HepG2 (cell line): Measurements from ENCODE around the gene GYPA. TPM values are rescaled to one million over a fixed set of nuclear protein-coding genes. Genes with fewer than 3 reads are reported as not detected.
"Not testable (repeated sequence)": the region's sequence is repeated elsewhere in the genome, so short reads cannot be mapped to it uniquely, and the experiment has no call there.

ENCODE experiments used
- ATAC-seq: fragments of 200-7000 bp; cut with Tn5 transposase; 3 replicates; pipeline ENCODE4 v1.9.1; 2020; ENCODE audit warnings: mild to moderate bottlenecking, moderate library complexity
- BruUV-seq: library from RNA; stranded (reverse); fragments of 400-500 nt; replicated peaks from 2 replicates; lab custom pipeline; 2021; lab: Mats Ljungman, UMichigan
- CTCF ChIA-PET: fragments of 300-600 bp; formaldehyde crosslinking; extraction: SDS; loops from one replicate; lab custom pipeline; 2021; ENCODE audit warnings: low total read pairs, inconsistent platforms, low intra/inter-chr PET ratio; lab: Yijun Ruan, JAX
- POLR2A ChIA-PET: fragments of 350-600 bp; sonication (Branson Sonifier 250); formaldehyde crosslinking; loops from one replicate; lab custom pipeline; 2020; ENCODE audit warnings: antibody characterized with exemption, inconsistent platforms; lab: Yijun Ruan, JAX
- DNase-seq: peaks from one replicate; pipeline ENCODE4 v3.0.0-alpha.2; 2015; ENCODE audit warnings: low spot score
- FAIRE-seq: peaks from 3 replicates; lab custom pipeline; 2011; peaks lifted over from hg19 to GRCh38; lab: Jason Lieb, UNC
- H2AFZ ChIP-seq: one replicate; pipeline ENCODE4 v1.6.1; 2011; ENCODE audit warnings: low read length, inconsistent platforms
- H3K27ac ChIP-seq: fragments of 300-600 bp; 3 replicates; pipeline ENCODE4 v1.8.0; 2011; ENCODE audit warnings: mixed run types, mild to moderate bottlenecking, mixed read lengths, low read length, inconsistent platforms; ENCODE audit not compliant: insufficient read depth; ENCODE audit errors: extremely low read length
- H3K27me3 ChIP-seq, 2 experiments: fragments of 200-600 bp in 1 of 2; 2 replicates in 1 of 2; 3 replicates in 1 of 2; pipeline versions ENCODE4 v1.6.0 to v1.8.0; 2011; ENCODE audit warnings: low read length in 2 of 2, mild to moderate bottlenecking in 2 of 2, moderate library complexity in 2 of 2, inconsistent platforms in 1 of 2; ENCODE audit not compliant: insufficient read depth in 2 of 2, control insufficient read depth in 1 of 2
- H3K36me3 ChIP-seq, 2 experiments: fragments of 200-600 bp in 1 of 2; replicated peaks in 1 of 2; 2 replicates in 1 of 2; 3 replicates in 1 of 2; pipeline versions ENCODE4 v1.5.1 to v1.8.0; 2011; ENCODE audit warnings: low read length in 2 of 2, inconsistent platforms in 1 of 2; ENCODE audit not compliant: insufficient read depth in 2 of 2, control insufficient read depth in 1 of 2
- H3K4me1 ChIP-seq: 2 replicates; pipeline ENCODE4 v1.5.1; 2012; ENCODE audit warnings: low read length, inconsistent platforms; ENCODE audit not compliant: insufficient read depth
- H3K4me2 ChIP-seq: 2 replicates; pipeline ENCODE4 v1.6.0; 2011; ENCODE audit warnings: low read depth, low read length, inconsistent platforms
- H3K4me3 ChIP-seq, 3 experiments: fragments of 200-600 bp in 1 of 3; sonication (generic), shearing (Covaris generic) in 1 of 3; replicated peaks in 1 of 3; 2 replicates each; pipeline ENCODE4 v1.5.1; 2011 to 2016; ENCODE audit warnings: low read length in 3 of 3, inconsistent platforms in 2 of 3, low read depth in 2 of 3, mild to moderate bottlenecking in 2 of 3, control low read depth in 1 of 3, mixed read lengths in 1 of 3; ENCODE audit not compliant: insufficient read depth in 1 of 3
- H3K79me2 ChIP-seq: one replicate; pipeline ENCODE4 v1.6.1; 2011; ENCODE audit warnings: low read length, inconsistent platforms; ENCODE audit not compliant: insufficient read depth
- H3K9ac ChIP-seq: 2 replicates; pipeline ENCODE4 v1.6.0; 2011; ENCODE audit warnings: mild to moderate bottlenecking, low read depth, low read length, inconsistent platforms; ENCODE audit not compliant: insufficient read depth
- H3K9me3 ChIP-seq: 2 replicates; pipeline ENCODE4 v1.5.1; 2012; ENCODE audit warnings: mild to moderate bottlenecking, low read length
- H4K20me1 ChIP-seq: 2 replicates; pipeline ENCODE4 v1.6.0; 2011; ENCODE audit warnings: inconsistent platforms, mild to moderate bottlenecking, low read length, moderate library complexity; ENCODE audit not compliant: insufficient read depth
- WGBS: methylation state at CpG from one replicate; pipeline ENCODE4 v1.1.6; 2017; ENCODE audit warnings: low lambda C conversion rate; 5-methylcytosine and 5-hydroxymethylcytosine counted together
- in situ Hi-C: cut with HindIII; loops from 2 replicates; pipeline ENCODE4 v1.10.0; 2017; ENCODE audit warnings: low pct_unique_long_range_greater_than_20kb; ENCODE audit not compliant: extremely low pct_ligation_motif_present
- intact Hi-C: fragments of 100-400 bp; cut with micrococcal nuclease; formaldehyde crosslinking; loops from one replicate; pipeline ENCODE4 v1.10.0; 2022; ENCODE audit not compliant: unreplicated experiment
- polyA plus RNA-seq, 8 experiments: library from polyadenylated mRNA; depleted of rRNA in 3 of 8; stranded (reverse) in 7 of 8; unstranded in 1 of 8; fragments of >200 nt; fragmentation: Illumina TruSeq in 4 of 8; extraction: Trizol in 4 of 8; gene quantifications; 2 replicates each; pipeline versions ENCODE4 v1.2.1 to v1.2.3, GENCODE V29; 2011 to 2016; ENCODE audit warnings: low read depth in 4 of 8, missing spikeins in 1 of 8, mixed read lengths in 1 of 8; ENCODE audit not compliant: insufficient read depth in 1 of 8
- total RNA-seq, 5 experiments: library from RNA; depleted of rRNA; stranded (reverse); fragments of >200 nt; fragmentation: Illumina TruSeq; extraction: Trizol; gene quantifications; 2 replicates each; pipeline ENCODE4 v1.2.3, GENCODE V29; 2016; ENCODE audit warnings: low read depth in 1 of 5

The GYPA gene
- total and polyA plus RNA-seq, 2 of the 13 experiments (the other 11 are each of a cell fraction or from before 2014, with no cell fraction given) = not detected

- H3K9ac ChIP-seq, BruUV-seq, H3K36me3 ChIP-seq, H3K4me1 ChIP-seq, CTCF ChIA-PET, intact Hi-C loops, H3K27me3 ChIP-seq, H3K79me2 ChIP-seq, DNase-seq, FAIRE-seq, H2AFZ ChIP-seq, POLR2A ChIA-PET, ATAC-seq, H3K4me2 ChIP-seq, H3K27ac ChIP-seq, in situ Hi-C loops, H4K20me1 ChIP-seq, H3K4me3 ChIP-seq: not testable (repeated sequence)
- peaks cover 10% of the 10 kb centered on the region; the same call in 1 of the 2 replicates for H3K9me3 ChIP-seq
These were observed 79.0 kb downstream of the GYPA start for GRCh38 chr4:144061556-144061955.

- CTCF ChIA-PET, in situ Hi-C loops: not testable (repeated sequence)
- 0% methylated on average over 3 of the region's 3 CpGs for WGBS
These were observed 80.2 kb downstream of the GYPA start for GRCh38 chr4:144060234-144060859.

More at GRCh38 chr4:144060234-144060859, 80.2 kb downstream of the GYPA start:
- intact Hi-C loops, DNase-seq, H3K4me2 ChIP-seq, POLR2A ChIA-PET, H2AFZ ChIP-seq, H3K36me3 ChIP-seq, H3K4me3 ChIP-seq, H3K4me1 ChIP-seq, ATAC-seq, H3K9ac ChIP-seq, H3K79me2 ChIP-seq, H3K27ac ChIP-seq, H3K27me3 ChIP-seq, BruUV-seq, H4K20me1 ChIP-seq, FAIRE-seq: not testable (repeated sequence)
- H3K9me3 ChIP-seq = peaks cover 10% of the 10 kb centered on the region; the same call in 1 of the 2 replicates

Other genes with a start within 250 kb of the GYPA start
- not detected in 2 replicates for gene GYPE, start 235.2 kb downstream of the GYPA start, total RNA-seq (2016; rRNA removed; fragmentation: Illumina TruSeq; extraction: Trizol)
- not detected in 2 replicates for gene GYPE, start 235.2 kb downstream of the GYPA start, polyA plus RNA-seq (2011; rRNA removed)
- not detected in 2 replicates for gene GYPB, start 121.3 kb downstream of the GYPA start, total RNA-seq (2016; rRNA removed; fragmentation: Illumina TruSeq; extraction: Trizol)
- gene GYPB, start 121.3 kb downstream of the GYPA start, polyA plus RNA-seq (2011; rRNA removed) = not detected in 2 replicates